ENCODE data around the gene NR2F1-AS1.

GRCh38 chr5:93452255-93452654, 128.8 kb downstream of the NR2F1-AS1 start:
- TF ChIP-seq, protein P1, sequence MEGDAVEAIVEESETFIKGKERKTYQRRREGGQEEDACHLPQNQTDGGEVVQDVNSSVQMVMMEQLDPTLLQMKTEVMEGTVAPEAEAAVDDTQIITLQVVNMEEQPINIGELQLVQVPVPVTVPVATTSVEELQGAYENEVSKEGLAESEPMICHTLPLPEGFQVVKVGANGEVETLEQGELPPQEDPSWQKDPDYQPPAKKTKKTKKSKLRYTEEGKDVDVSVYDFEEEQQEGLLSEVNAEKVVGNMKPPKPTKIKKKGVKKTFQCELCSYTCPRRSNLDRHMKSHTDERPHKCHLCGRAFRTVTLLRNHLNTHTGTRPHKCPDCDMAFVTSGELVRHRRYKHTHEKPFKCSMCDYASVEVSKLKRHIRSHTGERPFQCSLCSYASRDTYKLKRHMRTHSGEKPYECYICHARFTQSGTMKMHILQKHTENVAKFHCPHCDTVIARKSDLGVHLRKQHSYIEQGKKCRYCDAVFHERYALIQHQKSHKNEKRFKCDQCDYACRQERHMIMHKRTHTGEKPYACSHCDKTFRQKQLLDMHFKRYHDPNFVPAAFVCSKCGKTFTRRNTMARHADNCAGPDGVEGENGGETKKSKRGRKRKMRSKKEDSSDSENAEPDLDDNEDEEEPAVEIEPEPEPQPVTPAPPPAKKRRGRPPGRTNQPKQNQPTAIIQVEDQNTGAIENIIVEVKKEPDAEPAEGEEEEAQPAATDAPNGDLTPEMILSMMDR (IDR thresholded peaks at IDR 0.05): no peak
- TF ChIP-seq POLR2A (IDR thresholded peaks at IDR 0.05): no peak
